Measurements from ENCODE around the gene CPSF7.

The CPSF7 gene

GRCh38 chr11:61417670-61418069, 12.1 kb downstream of the CPSF7 start:
- H2AFZ ChIP-seq (ENCODE audit: low read length): no peak overlapping the region
- no peaks in the 10 kb centered on the region for H3K4me1 ChIP-seq (ENCODE audit: control insufficient read depth in 2 of 2, insufficient read depth in 1 of 2, low read depth in 1 of 2, low read length in 2 of 2)
- peaks cover 5% of the 10 kb centered on the region for H3K79me1 ChIP-seq (ENCODE audit: low read depth, low read length)
- H3K4ac ChIP-seq (ENCODE audit: low read length): no peak overlapping the region
- H3K4me3 ChIP-seq (ENCODE audit: low read length in 2 of 2): no peak overlapping the region
- no peak overlapping the region for H3K18ac ChIP-seq (ENCODE audit: low read length)
- H4K91ac ChIP-seq (ENCODE audit: low read depth, low read length, poor library complexity): no peak overlapping the region
- H3K14ac ChIP-seq (ENCODE audit: low read length): no peak overlapping the region
- no peak overlapping the region for H3K4me2 ChIP-seq (ENCODE audit: insufficient read depth, low read length, poor library complexity, severe bottlenecking)
- H2BK12ac ChIP-seq (ENCODE audit: low read length): no peak overlapping the region
- WGBS, 2 donors (ENCODE audit: extremely low coverage in 2 of 2, insufficient read length in 2 of 2, insufficient replicate concordance in 1 of 2): no CpG with 5 or more reads among the region's 2 CpGs
- H3K23ac ChIP-seq (ENCODE audit: low read depth, low read length, poor library complexity): no peak overlapping the region
- peaks cover 59 to 100% of the 10 kb centered on the region in 2 donors for H3K36me3 ChIP-seq (replicated peaks in 1 of 2; ENCODE audit: control insufficient read depth in 2 of 2, insufficient read depth in 2 of 2, low read length in 2 of 2)
- no peak overlapping the region for H4K8ac ChIP-seq (ENCODE audit: low read depth, low read length)
- H2BK5ac ChIP-seq (ENCODE audit: low read length): no peak overlapping the region
- no peak overlapping the region for H2AK5ac ChIP-seq (ENCODE audit: low read depth, low read length)
- H3K9ac ChIP-seq (ENCODE audit: low read depth, low read length, poor library complexity): no peak overlapping the region
- H3K9me3 ChIP-seq (replicated peaks in 1 of 2; ENCODE audit: control insufficient read depth in 2 of 2, insufficient read depth in 1 of 2, low read depth in 1 of 2, low read length in 2 of 2): no peaks in the 10 kb centered on the region
- no peak overlapping the region for H2BK120ac ChIP-seq (ENCODE audit: low read depth, low read length)
- no peaks in the 10 kb centered on the region for H3K27me3 ChIP-seq (ENCODE audit: control insufficient read depth in 3 of 3, insufficient read depth in 3 of 3, low read depth in 1 of 3, low read length in 3 of 3)
- H3K27ac ChIP-seq (replicated peaks; ENCODE audit: low read length): no peak overlapping the region
- DNase-seq (ENCODE audit: low spot score): no peak
- no peak overlapping the region for H2BK15ac ChIP-seq (ENCODE audit: low read length)

- Histone ChIP-seq H3K4ac (ENCODE audit: low read length) (no peak overlapping the region), H2BK5ac (ENCODE audit: low read length) (no peak overlapping the region), H3K9me3 (replicated peaks in 1 of 2; ENCODE audit: control insufficient read depth in 2 of 2, insufficient read depth in 1 of 2, low read depth in 1 of 2, low read length in 2 of 2) (no peaks in the 10 kb centered on the region), H3K4me2 (ENCODE audit: insufficient read depth, low read length, poor library complexity, severe bottlenecking) (no peak overlapping the region), H3K36me3 (replicated peaks in 1 of 2; ENCODE audit: control insufficient read depth in 2 of 2, insufficient read depth in 2 of 2, low read length in 2 of 2) (peaks cover 59 to 100% of the 10 kb centered on the region in 2 donors), H2BK120ac (ENCODE audit: low read depth, low read length) (no peak overlapping the region), H3K4me3 (ENCODE audit: low read length in 2 of 2) (no peak overlapping the region), H3K79me1 (ENCODE audit: low read depth, low read length) (peaks cover 5% of the 10 kb centered on the region), H3K4me1 (ENCODE audit: control insufficient read depth in 2 of 2, insufficient read depth in 1 of 2, low read depth in 1 of 2, low read length in 2 of 2) (no peaks in the 10 kb centered on the region), H3K27me3 (ENCODE audit: control insufficient read depth in 3 of 3, insufficient read depth in 3 of 3, low read depth in 1 of 3, low read length in 3 of 3) (no peaks in the 10 kb centered on the region), H3K27ac (replicated peaks; ENCODE audit: low read length) (no peak overlapping the region), H2BK15ac (ENCODE audit: low read length) (no peak overlapping the region), H4K91ac (ENCODE audit: low read depth, low read length, poor library complexity) (no peak overlapping the region), H3K9ac (ENCODE audit: low read depth, low read length, poor library complexity) (no peak overlapping the region), H2AFZ (ENCODE audit: low read length) (no peak overlapping the region), H3K23ac (ENCODE audit: low read depth, low read length, poor library complexity) (no peak overlapping the region), H4K8ac (ENCODE audit: low read depth, low read length) (no peak overlapping the region), H3K14ac (ENCODE audit: low read length) (no peak overlapping the region), H2BK12ac (ENCODE audit: low read length) (no peak overlapping the region), H3K18ac (ENCODE audit: low read length) (no peak overlapping the region), H2AK5ac (ENCODE audit: low read depth, low read length) (no peak overlapping the region)
- no CpG with 5 or more reads among the region's 3 CpGs for WGBS, 2 donors (ENCODE audit: extremely low coverage in 2 of 2, insufficient read length in 2 of 2, insufficient replicate concordance in 1 of 2)
- no peak for DNase-seq (ENCODE audit: low spot score)
Measured at GRCh38 chr11:61416941-61417340, 12.8 kb downstream of the CPSF7 start.

GRCh38 chr11:61415381-61415780, 14.4 kb downstream of the CPSF7 start:
- H4K91ac ChIP-seq (ENCODE audit: low read depth, low read length, poor library complexity): no peak overlapping the region
- no peak overlapping the region for H3K4me3 ChIP-seq (ENCODE audit: low read length in 2 of 2)
- H3K27me3 ChIP-seq (ENCODE audit: control insufficient read depth in 3 of 3, insufficient read depth in 3 of 3, low read depth in 1 of 3, low read length in 3 of 3): no peaks in the 10 kb centered on the region
- H3K9me3 ChIP-seq (replicated peaks in 1 of 2; ENCODE audit: control insufficient read depth in 2 of 2, insufficient read depth in 1 of 2, low read depth in 1 of 2, low read length in 2 of 2): no peaks in the 10 kb centered on the region
- DNase-seq (ENCODE audit: low spot score): no peak
- H2AK5ac ChIP-seq (ENCODE audit: low read depth, low read length): no peak overlapping the region
- H3K23ac ChIP-seq (ENCODE audit: low read depth, low read length, poor library complexity): no peak overlapping the region
- H3K4ac ChIP-seq (ENCODE audit: low read length): no peak overlapping the region
- H3K18ac ChIP-seq (ENCODE audit: low read length): no peak overlapping the region
- H2BK120ac ChIP-seq (ENCODE audit: low read depth, low read length): no peak overlapping the region
- H3K27ac ChIP-seq (replicated peaks; ENCODE audit: low read length): no peak overlapping the region
- H4K8ac ChIP-seq (ENCODE audit: low read depth, low read length): no peak overlapping the region
- no peak overlapping the region for H3K14ac ChIP-seq (ENCODE audit: low read length)
- H2BK15ac ChIP-seq (ENCODE audit: low read length): no peak overlapping the region
- no peaks in the 10 kb centered on the region for H3K79me1 ChIP-seq (ENCODE audit: low read depth, low read length)
- no peak overlapping the region for H2BK5ac ChIP-seq (ENCODE audit: low read length)
- H2BK12ac ChIP-seq (ENCODE audit: low read length): no peak overlapping the region
- H3K36me3 ChIP-seq (replicated peaks in 1 of 2; ENCODE audit: control insufficient read depth in 2 of 2, insufficient read depth in 2 of 2, low read length in 2 of 2): peaks cover 65 to 100% of the 10 kb centered on the region in 2 donors
- no peak overlapping the region for H3K4me2 ChIP-seq (ENCODE audit: insufficient read depth, low read length, poor library complexity, severe bottlenecking)
- no CpG with 5 or more reads among the region's 6 CpGs for WGBS, 2 donors (ENCODE audit: extremely low coverage in 2 of 2, insufficient read length in 2 of 2, insufficient replicate concordance in 1 of 2)
- no peak overlapping the region for H2AFZ ChIP-seq (ENCODE audit: low read length)
- no peaks in the 10 kb centered on the region for H3K4me1 ChIP-seq (ENCODE audit: control insufficient read depth in 2 of 2, insufficient read depth in 1 of 2, low read depth in 1 of 2, low read length in 2 of 2)
- H3K9ac ChIP-seq (ENCODE audit: low read depth, low read length, poor library complexity): no peak overlapping the region

- Histone ChIP-seq H3K14ac (ENCODE audit: low read length) (no peak overlapping the region), H3K27ac (replicated peaks; ENCODE audit: low read length) (no peak overlapping the region), H3K4ac (ENCODE audit: low read length) (no peak overlapping the region), H3K4me2 (ENCODE audit: insufficient read depth, low read length, poor library complexity, severe bottlenecking) (no peak overlapping the region), H3K4me1 (ENCODE audit: control insufficient read depth in 2 of 2, insufficient read depth in 1 of 2, low read depth in 1 of 2, low read length in 2 of 2) (no peaks in the 10 kb centered on the region), H3K27me3 (ENCODE audit: control insufficient read depth in 3 of 3, insufficient read depth in 3 of 3, low read depth in 1 of 3, low read length in 3 of 3) (no peaks in the 10 kb centered on the region), H2BK12ac (ENCODE audit: low read length) (no peak overlapping the region), H3K4me3 (ENCODE audit: low read length in 2 of 2) (no peak overlapping the region), H3K79me1 (ENCODE audit: low read depth, low read length) (no peaks in the 10 kb centered on the region), H2BK5ac (ENCODE audit: low read length) (no peak overlapping the region), H3K9ac (ENCODE audit: low read depth, low read length, poor library complexity) (no peak overlapping the region), H2AK5ac (ENCODE audit: low read depth, low read length) (no peak overlapping the region), H3K9me3 (replicated peaks in 1 of 2; ENCODE audit: control insufficient read depth in 2 of 2, insufficient read depth in 1 of 2, low read depth in 1 of 2, low read length in 2 of 2) (no peaks in the 10 kb centered on the region), H2AFZ (ENCODE audit: low read length) (no peak overlapping the region), H3K36me3 (replicated peaks in 1 of 2; ENCODE audit: control insufficient read depth in 2 of 2, insufficient read depth in 2 of 2, low read length in 2 of 2) (peaks cover 66 to 100% of the 10 kb centered on the region in 2 donors), H3K23ac (ENCODE audit: low read depth, low read length, poor library complexity) (no peak overlapping the region), H2BK120ac (ENCODE audit: low read depth, low read length) (no peak overlapping the region), H3K18ac (ENCODE audit: low read length) (no peak overlapping the region), H4K8ac (ENCODE audit: low read depth, low read length) (no peak overlapping the region), H2BK15ac (ENCODE audit: low read length) (no peak overlapping the region), H4K91ac (ENCODE audit: low read depth, low read length, poor library complexity) (no peak overlapping the region)
- WGBS, 2 donors (ENCODE audit: extremely low coverage in 2 of 2, insufficient read length in 2 of 2, insufficient replicate concordance in 1 of 2): no CpG with 5 or more reads among the region's 2 CpGs
- DNase-seq (ENCODE audit: low spot score): no peak
Measured at GRCh38 chr11:61414547-61414946, 15.2 kb downstream of the CPSF7 start.

All from neuronal stem cell (in vitro differentiated cells).